Keratinocyte (primary cell): Measurements from ENCODE around the gene ZNF106. TPM values are rescaled to one million over a fixed set of nuclear protein-coding genes. Genes with fewer than 3 reads are reported as not detected.

Source experiments
- DNase-seq: peaks from one replicate; pipeline ENCODE4 v3.0.0-alpha.2; 2011; ENCODE audit warnings: low read depth, missing footprints, low spot score
- FAIRE-seq: peaks from 2 replicates; lab custom pipeline; 2011; peaks lifted over from hg19 to GRCh38; lab: Jason Lieb, UNC
- H2AFZ ChIP-seq: 2 replicates; pipeline ENCODE4 v1.6.0; 2012; ENCODE audit warnings: low read length, control low read depth, inconsistent platforms; ENCODE audit not compliant: control insufficient read depth
- H3K27ac ChIP-seq: 2 replicates; pipeline ENCODE4 v1.5.1; 2011; ENCODE audit warnings: low read length; ENCODE audit not compliant: control insufficient read depth, insufficient read depth
- H3K27me3 ChIP-seq: 3 replicates; pipeline ENCODE4 v1.6.0; 2011; ENCODE audit warnings: low read length; ENCODE audit not compliant: control insufficient read depth, insufficient read depth; ENCODE audit errors: extremely low read depth
- H3K36me3 ChIP-seq, 2 experiments: 2 replicates in 1 of 2; 3 replicates in 1 of 2; pipeline ENCODE4 v1.5.1; 2011; ENCODE audit warnings: low read length in 2 of 2, mild to moderate bottlenecking in 1 of 2; ENCODE audit not compliant: control insufficient read depth in 2 of 2, insufficient read depth in 2 of 2; ENCODE audit errors: extremely low read depth in 1 of 2
- H3K4me1 ChIP-seq: 3 replicates; pipeline ENCODE4 v1.5.1; 2011; ENCODE audit warnings: low read length; ENCODE audit not compliant: control insufficient read depth, insufficient read depth; ENCODE audit errors: extremely low read depth
- H3K4me2 ChIP-seq: 3 replicates; pipeline ENCODE4 v1.6.0; 2011; ENCODE audit warnings: low read depth, low read length; ENCODE audit not compliant: control insufficient read depth, insufficient read depth; ENCODE audit errors: extremely low read depth
- H3K4me3 ChIP-seq, 3 experiments: fragments of 200-600 bp in 1 of 3; sonication (generic) in 1 of 3; 2 replicates in 2 of 3; 3 replicates in 1 of 3; pipeline ENCODE4 v1.5.1; 2011 to 2016; ENCODE audit warnings: low read length in 3 of 3, mild to moderate bottlenecking in 3 of 3, control low read depth in 2 of 3, inconsistent platforms in 1 of 3, low read depth in 1 of 3, mixed read lengths in 1 of 3, mixed run types in 1 of 3, moderate library complexity in 1 of 3; ENCODE audit not compliant: control insufficient read depth in 2 of 3, insufficient read depth in 2 of 3; ENCODE audit errors: extremely low read depth in 1 of 3
- H3K79me2 ChIP-seq: 2 replicates; pipeline ENCODE4 v1.6.0; 2012; ENCODE audit warnings: low read length; ENCODE audit not compliant: control insufficient read depth, insufficient read depth
- H3K9ac ChIP-seq: 3 replicates; pipeline ENCODE4 v1.6.0; 2011; ENCODE audit warnings: low read length; ENCODE audit not compliant: control insufficient read depth, insufficient read depth; ENCODE audit errors: extremely low read depth
- H3K9me1 ChIP-seq: 3 replicates; pipeline ENCODE4 v1.6.0; 2011; ENCODE audit warnings: low read length; ENCODE audit not compliant: control insufficient read depth, insufficient read depth; ENCODE audit errors: extremely low read depth
- H3K9me3 ChIP-seq: 2 replicates; pipeline ENCODE4 v1.5.1; 2012; ENCODE audit warnings: low read depth, low read length; ENCODE audit not compliant: control insufficient read depth
- H4K20me1 ChIP-seq: 3 replicates; pipeline ENCODE4 v1.6.0; 2011; ENCODE audit warnings: low read length; ENCODE audit not compliant: control insufficient read depth, insufficient read depth; ENCODE audit errors: extremely low read depth
- CTCF ChIP-seq, 3 experiments: IDR thresholded peaks in 1 of 3; conservative IDR thresholded peaks in 1 of 3; optimal IDR thresholded peaks in 1 of 3; 2 replicates in 2 of 3; 3 replicates in 1 of 3; pipeline versions ENCODE3 to v1.5.1; 2011; ENCODE audit warnings: low read length in 3 of 3, mild to moderate bottlenecking in 3 of 3, moderate library complexity in 2 of 3, control low read depth in 1 of 3, inconsistent platforms in 1 of 3; ENCODE audit not compliant: insufficient read depth in 2 of 3; ENCODE audit errors: extremely low read depth in 1 of 3
- EZH2 ChIP-seq: IDR thresholded peaks from one replicate; pipeline ENCODE4 v1.6.1; 2012; ENCODE audit warnings: inconsistent platforms, mild to moderate bottlenecking, low read length, moderate library complexity
- dilution Hi-C: fragments of 300-500 bp; cut with MboI; formaldehyde crosslinking; loops from one replicate; pipeline ENCODE4 v1.7.0; 2020; ENCODE audit warnings: low sequenced_read_pairs; ENCODE audit not compliant: extremely low pct_ligation_motif_present
- polyA plus RNA-seq, 5 experiments: library from polyadenylated mRNA; depleted of rRNA in 3 of 5; stranded (reverse) in 3 of 5; stranded (forward) in 1 of 5; unstranded in 1 of 5; fragments of >200 nt; gene quantifications; 1 replicate in 1 of 5; 2 replicates in 3 of 5; 3 replicates in 1 of 5; pipeline versions ENCODE4 v1.2.1 to v1.2.3, GENCODE V29; 2011 to 2012; ENCODE audit warnings: missing spikeins in 2 of 5, low read depth in 1 of 5, low replicate concordance in 1 of 5

The ZNF106 gene
- polyA plus RNA-seq, 1 donor (not counting 4 experiments of a cell fraction or from before 2014, with no cell fraction given) = 24.6 TPM

- Histone ChIP-seq H3K4me1 (no peaks in the 10 kb centered on the region), H3K4me3 (no peak overlapping the region), H3K36me3 (peaks cover 0 to 2% of the 10 kb centered on the region in 2 experiments), H3K79me2 (peaks cover 10% of the 10 kb centered on the region), H3K9me1 (no peaks in the 10 kb centered on the region), H3K9me3 (no peaks in the 10 kb centered on the region), H4K20me1 (no peaks in the 10 kb centered on the region), H3K9ac (no peak overlapping the region), H3K27ac (no peak overlapping the region), H3K27me3 (no peaks in the 10 kb centered on the region), H3K4me2 (no peak overlapping the region), H2AFZ (no peak overlapping the region)
- DNase-seq (no peak), FAIRE-seq (no peak)
- dilution Hi-C loops = no loop called here
- no peak for TF ChIP-seq CTCF (optimal IDR thresholded peaks at IDR 0.05 in 1 of 3, IDR thresholded peaks at IDR 0.05 in 1 of 3, conservative IDR thresholded peaks at IDR 0.05 in 1 of 3; ENCODE audit: extremely low read depth in 1 of 3, insufficient read depth in 2 of 3, low read length in 3 of 3)
- TF ChIP-seq EZH2 = no peak
These were observed 25.3 kb downstream of the ZNF106 start for GRCh38 chr15:42465520-42466259.

DNA sequence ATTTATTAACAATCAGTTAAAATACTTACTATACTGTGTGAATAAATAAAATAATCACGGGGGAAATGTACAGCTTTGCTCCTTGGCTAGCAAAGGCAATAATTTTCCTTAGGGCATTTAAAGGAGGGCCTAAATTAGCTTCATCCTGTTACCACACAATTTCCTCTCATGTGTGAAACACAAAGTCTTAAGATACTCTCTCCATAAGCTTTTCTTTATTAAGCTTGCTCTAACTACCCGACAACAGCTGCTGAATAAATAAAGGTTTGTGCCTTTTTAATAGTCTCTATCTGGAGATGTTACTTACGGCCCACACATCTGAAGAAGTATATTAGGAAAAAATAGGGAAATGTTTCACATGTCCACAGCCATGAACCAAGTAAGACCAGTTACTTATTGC lies 29.7 kb downstream of the ZNF106 start:
- Histone ChIP-seq H3K9me1 (no peaks in the 10 kb centered on the region), H3K27me3 (no peaks in the 10 kb centered on the region), H3K9ac (no peak overlapping the region), H3K4me2 (no peak overlapping the region), H3K36me3 (peaks cover 0 to 2% of the 10 kb centered on the region in 2 experiments), H3K4me3 (no peak overlapping the region), H3K27ac (no peak overlapping the region), H4K20me1 (no peaks in the 10 kb centered on the region), H3K9me3 (no peaks in the 10 kb centered on the region), H2AFZ (no peak overlapping the region), H3K4me1 (peaks cover 10% of the 10 kb centered on the region), H3K79me2 (peaks cover 10% of the 10 kb centered on the region)
- dilution Hi-C loops = no loop called here
- FAIRE-seq (no peak), DNase-seq (no peak)
- TF ChIP-seq CTCF (optimal IDR thresholded peaks at IDR 0.05 in 1 of 3, IDR thresholded peaks at IDR 0.05 in 1 of 3, conservative IDR thresholded peaks at IDR 0.05 in 1 of 3; ENCODE audit: extremely low read depth in 1 of 3, insufficient read depth in 2 of 3, low read length in 3 of 3) (no peak), EZH2 (no peak)
